Activated effector memory CD4-positive, alpha-beta T cell treated with anti-CD3 and anti-CD28 coated beads, Interleukin-2, amount 50 U/mL, for 16 hours (primary cell): ENCODE measurements around the gene ORC4.
"Not testable (repeated sequence)": the region's sequence is repeated elsewhere in the genome, so short reads cannot be mapped to it uniquely, and the experiment has no call there.

Source experiments
- DNase-seq: peaks from one replicate; pipeline ENCODE4 v3.0.0-alpha.2; 2020

The ORC4 gene

DNA sequence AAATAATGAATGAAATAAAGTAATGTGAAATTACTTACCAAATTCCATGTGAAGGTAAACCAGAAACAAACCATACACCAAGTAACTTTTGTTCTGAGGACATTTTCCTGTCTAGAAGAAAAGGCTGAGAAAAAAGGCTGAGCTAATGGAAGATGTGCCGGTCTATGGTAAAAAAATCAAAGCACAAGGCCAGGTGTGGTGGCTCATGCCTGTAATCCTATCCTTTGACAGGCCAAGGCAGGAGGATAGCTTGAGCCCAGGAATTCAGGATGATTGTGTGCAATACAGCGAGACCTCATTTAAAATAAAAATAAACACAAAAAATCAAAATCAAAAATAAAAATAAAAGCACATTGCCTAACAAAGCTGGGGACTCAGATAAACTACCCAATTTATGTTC lies 6.7 kb downstream of the ORC4 start:
- no peak for DNase-seq

DNA sequence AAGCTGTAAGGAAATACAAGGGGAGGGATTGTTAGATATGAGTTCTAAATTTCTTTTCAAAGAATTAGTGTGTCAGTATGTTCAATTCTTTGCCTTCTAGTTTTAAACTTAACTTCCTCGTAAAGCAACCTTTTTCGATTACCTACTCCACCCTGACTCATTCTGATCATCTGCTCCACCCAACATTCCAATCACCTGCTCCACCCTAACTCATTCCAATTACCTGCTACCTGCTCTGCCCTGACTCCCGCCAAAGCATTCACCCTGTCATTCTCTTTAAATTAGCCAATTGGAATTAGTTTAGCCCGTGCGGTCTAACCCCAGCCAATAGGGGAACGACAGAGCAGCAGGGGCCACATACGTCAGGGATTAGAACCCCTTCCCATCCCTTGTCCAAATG lies 12.1 kb downstream of the ORC4 start:
- not testable (repeated sequence) for DNase-seq

DNA sequence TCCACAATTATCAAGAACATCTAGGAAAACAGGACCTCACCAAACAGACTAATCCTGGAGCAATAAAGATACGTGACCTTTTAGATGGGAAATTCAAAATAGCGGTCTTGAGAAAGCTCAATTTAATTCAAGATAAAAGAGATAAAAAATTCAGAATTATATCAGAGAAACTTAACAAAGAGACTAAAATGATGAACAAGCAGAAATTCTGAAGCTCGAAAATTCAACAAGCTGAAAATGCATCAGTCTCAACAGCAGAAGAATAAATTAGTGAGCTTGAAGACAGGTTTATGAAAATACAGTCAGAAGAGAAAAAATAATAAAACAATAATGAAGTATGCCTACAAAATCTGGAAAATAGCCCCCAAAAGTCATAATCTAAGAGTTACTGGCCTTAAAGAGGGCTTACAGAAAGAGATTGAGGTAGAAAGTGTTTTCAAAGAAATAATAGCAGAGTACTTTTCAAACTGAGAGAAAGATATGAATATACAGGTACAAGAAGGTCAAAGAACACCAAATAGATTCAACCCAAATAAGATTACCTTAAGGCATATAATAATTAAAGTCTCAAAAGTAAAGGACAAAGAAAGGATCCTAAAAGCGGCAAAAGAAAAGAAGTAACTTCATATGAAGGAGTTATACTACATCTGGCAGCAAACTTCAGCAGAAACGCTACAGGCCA lies 13.2 kb downstream of the ORC4 start:
- DNase-seq = no peak

DNA sequence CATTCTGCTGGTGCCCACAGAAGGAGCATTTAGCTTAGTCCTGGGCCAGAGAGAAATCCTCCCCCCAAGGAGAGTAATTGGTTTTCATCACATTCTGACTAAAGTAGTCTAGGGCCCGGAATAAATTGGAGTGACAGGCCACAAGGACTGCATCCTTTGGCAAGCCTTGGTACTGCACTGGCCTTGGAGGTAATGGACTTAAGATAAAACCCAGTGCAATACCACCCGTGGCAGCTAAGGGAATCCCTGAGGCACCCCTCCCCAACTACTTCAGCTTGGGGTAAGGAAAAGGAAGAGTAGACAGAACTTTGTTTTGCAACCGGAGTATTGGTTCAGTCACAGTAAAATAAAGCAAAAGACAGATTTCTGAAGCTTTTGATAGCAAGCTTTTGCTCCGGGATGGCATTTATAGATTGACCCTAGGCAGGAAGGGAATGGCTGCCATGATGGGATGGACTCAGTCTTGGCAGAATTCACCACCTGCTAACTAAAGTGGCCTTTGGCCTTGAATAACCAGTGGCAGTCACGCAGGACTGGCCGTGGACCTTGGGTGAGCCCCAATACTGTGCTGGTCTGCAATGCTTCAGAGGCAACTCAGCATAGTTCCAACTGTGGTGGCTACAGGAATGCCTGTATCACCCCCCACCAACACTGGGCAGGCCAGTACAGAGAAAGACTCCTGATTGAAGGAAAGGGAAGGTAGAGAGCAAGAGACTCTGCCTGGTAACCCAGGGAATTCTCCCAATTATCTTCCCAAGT lies 14.1 kb downstream of the ORC4 start:
- no peak for DNase-seq

DNA sequence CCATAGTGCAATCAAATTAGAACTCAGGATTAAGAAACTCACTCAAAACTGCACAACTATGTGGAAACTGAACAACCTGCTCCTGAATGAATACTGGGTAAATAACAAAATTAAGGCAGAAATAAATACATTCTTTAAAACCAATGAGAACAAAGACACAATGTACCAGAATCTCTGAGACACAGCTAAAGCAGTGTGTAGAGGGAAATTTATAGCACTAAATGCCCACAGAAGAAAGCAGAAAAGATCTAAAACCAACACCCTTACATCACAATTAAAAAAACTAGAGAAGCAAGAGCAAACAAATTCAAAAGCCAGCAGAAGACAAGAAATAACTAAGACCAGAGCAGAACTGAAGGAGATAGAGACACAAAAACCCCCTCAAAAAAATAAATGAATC lies 18.1 kb downstream of the ORC4 start:
- not testable (repeated sequence) for DNase-seq

DNA sequence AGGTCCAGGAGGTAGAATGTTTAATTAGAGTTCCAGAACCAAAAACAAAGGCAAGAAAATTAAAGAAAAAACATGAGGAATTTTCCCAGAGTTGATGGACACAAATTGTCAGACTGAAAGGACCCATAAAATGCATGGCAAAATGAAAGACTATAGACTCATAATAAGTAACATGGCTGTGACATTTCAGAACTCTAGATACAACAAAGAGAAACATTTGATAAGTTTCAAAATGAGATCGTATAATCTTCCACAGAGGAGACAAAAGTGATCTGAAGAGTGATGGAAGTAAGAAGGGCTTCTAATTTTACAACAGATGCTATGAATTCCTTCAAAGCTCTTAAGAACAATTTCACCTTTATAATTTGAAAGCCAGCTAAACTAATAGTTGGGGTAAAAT lies 20.4 kb downstream of the ORC4 start:
- DNase-seq = no peak

DNA sequence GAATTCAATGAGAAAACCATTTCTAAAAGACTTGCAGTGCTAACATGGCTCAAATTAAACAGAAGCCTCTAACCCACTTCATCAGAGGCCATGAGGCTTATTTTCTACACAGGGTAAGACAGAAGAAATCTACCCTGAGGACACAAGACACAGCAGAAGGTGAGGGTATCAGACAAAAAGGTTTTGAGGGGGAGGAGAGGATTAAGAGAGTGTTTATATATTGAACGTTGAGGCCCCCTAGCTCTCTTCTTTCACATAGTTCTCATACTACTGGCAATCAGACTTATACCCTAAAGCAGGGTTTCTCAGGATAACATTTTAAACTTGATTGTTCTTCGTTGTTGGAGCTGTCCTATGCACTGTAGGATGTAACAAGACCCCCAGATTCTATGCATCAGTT lies 21.4 kb downstream of the ORC4 start:
- no peak for DNase-seq

DNA sequence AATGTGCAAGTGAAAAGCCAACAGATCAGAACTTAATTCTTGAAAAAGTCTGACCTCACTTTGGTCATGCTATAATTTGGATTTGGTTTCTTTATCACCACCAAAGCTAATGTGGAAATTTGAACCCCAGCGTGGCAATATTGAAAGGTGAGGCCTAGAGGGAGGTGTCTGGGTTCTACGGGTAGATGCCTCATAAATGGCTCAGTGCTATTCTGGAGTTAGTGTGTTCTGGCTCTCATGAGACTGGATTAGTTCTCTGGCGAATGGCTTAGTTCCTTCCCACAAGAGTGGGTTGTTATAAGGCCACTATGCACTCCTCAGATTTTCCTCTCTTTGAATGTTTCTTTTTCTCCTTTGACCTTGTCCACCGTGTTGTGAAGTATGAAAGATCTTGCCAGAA lies 22.3 kb downstream of the ORC4 start:
- DNase-seq = no peak

DNA sequence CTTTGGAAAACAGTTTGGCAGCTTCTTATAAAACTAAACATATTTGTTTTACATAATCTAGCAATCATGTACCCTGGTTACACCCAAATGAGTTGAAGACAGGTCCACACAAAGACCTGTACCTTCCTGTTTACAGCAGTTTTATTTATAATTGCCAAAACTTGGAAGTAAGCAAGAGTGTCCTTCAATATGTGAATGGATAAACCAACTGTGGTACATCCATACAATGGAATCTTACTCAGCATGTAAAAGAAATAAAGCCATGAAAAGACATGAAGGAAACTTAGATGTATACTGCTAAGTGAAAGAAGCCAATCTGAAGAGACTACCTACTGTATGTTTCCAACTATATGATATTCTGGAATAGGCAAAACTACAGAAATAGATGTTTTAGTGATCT lies 23.7 kb downstream of the ORC4 start:
- DNase-seq = no peak

DNA sequence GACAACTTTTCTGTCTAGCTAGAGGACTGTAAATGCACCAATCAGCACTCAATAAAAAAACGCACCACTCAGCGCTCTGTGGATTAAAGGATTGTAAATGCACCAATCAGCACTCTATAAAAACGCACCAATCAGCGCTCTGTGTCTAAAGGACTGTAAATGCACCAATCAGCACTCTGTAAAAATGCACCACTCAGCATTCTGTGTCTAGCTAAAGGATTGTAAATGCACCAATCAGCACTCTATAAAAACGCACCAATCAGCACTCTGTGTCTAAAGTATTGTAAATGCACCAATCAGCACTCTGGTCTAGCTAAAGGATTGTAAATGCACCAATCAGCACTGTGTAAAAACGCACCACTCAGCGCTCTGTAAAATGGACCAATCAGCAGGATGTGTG lies 25.6 kb downstream of the ORC4 start:
- DNase-seq = not testable (repeated sequence)

DNA sequence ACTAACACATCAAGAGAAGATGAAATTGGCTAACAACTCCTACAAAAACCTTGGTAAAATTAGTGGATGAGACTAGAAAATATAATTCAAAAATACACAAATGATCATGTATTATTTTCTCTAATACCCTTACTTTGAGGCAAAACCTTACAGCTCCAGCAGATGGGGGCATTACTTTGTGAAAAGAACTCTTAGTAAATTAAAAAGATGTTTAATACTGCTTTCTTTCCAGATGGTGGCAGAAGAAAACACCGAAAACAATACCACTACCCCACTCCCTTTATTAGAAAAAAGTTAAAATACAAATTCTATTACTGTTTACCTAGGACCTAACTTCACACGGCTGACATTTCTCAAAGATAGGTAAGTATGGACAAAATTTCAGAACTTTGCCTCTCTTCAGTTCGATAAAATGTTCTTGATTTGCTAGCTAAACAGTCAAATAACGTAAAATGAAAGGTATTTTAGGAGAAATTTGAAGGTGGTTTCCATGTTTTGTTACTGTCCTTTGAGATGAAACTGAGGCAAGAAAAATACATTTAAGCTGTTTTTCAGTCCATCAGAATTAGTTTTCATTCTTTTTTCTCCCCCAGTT lies 30.6 kb downstream of the ORC4 start:
- DNase-seq = no peak

DNA sequence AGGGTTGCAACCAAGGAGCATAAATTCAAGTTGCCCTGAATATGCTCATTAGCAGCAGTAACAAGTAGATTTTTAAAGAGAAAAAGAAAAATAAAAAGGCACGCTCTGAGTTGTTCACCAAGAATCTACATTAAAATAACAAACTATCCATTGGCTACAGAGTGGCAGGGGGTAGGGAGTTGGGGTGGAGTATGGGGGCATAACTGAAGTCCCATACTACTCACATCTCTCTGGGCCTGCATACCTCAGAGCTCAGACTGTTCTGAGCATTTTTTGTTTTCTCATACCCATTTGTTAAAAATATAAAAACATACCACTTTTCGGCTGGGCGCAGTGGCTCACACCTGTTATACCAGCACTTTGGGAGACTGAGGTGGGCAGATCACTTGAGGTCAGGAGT lies 31.4 kb downstream of the ORC4 start:
- no peak for DNase-seq

DNA sequence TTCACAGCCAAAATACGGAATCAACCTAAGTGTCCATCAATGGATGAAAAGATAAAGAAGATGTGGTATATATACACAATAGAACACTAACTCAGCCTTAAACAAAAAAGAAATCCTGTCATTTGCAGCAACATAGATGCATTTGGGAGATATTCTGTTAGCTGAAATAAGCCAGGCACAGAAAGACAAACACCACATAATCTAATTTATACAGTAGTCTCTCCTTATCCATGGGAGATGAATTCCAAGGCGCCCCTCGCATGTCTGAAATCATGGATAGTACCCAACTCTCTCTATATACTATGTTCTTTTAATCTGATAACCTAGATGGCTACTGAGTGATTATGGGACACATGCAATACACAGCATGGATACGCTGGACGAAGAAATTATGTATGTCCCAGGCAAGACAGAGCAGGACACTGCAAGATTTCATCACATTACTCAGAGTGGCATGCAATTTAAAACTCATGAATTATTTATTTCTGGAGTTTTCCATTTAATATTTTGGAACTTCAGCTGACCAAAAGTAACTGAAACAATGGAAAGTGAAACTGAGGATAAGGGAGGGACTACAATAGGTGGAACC lies 39.5 kb downstream of the ORC4 start:
- DNase-seq = no peak

DNA sequence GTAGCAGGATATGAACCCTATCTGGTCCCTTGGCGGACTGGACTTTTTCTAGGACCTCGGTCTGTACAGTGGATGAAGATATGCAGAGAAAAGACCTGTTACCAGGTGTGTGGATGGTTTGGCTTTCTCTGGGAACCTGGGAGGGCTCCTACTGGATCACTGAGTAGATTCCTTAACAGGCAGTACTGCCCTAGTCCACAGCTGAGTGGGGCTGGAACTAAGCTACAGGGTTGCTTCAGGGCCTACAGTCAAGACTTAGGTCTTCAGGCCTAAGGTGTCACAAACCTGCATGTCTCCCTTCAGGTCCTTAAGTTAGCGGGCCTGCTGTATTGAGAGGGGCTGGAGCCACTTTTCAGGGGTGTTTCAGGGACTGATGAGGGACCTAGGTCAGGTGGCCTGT lies 42.9 kb downstream of the ORC4 start:
- DNase-seq = no peak

DNA sequence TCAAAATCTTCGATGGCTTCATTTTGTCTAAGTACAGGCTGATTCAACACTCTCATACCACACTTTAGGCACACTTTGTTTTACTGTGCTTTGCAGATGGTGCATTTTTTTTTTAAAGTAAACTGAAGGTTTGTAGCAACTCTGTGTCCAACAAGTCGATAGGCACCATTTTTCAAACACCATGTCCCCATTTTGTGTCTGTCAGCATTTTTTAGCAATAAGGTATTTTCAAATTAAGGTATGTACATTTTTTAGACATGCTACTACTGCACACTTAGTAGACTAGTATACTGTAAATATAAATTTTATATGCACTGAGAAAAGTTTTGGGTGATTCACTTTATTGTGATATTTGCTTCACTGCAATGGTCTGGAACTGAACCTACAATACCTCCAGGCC lies 44.4 kb downstream of the ORC4 start:
- no peak for DNase-seq

DNA sequence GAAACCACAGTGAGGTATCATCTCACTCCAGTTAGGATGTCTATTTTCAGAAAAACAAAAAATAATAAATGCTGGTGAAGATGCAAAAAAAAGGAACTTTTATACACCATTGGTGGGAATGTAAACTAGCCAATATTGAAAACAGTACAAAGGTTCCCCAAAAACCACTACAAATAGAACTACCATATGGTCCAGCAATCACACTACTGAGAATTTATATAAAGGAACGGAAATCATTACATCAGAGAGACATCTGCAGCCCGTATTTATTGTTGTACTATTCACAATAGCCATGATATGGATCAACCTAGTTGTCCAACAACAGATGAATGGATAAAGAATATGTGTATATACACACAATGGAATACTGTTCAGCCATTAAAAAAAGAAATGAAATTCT lies 52.0 kb downstream of the ORC4 start:
- DNase-seq = no peak

DNA sequence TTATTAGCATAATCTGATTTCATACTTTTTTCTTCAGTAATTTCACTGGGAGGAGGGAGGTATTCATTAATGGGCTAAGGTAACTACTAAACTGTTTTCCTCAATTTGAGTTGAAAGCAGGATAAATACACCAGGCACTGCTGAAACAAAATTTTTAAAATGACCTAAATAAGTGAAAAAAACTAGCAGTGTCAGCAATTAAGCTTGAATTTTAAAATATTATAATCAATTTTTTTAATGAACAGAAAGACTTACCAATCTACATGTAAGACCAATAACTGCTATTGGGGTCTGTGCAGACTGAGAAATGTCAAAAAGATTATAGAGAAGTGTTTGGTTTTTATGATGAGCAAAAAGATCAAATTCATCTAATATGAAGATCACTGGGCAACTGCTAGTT lies 68.4 kb downstream of the ORC4 start:
- no peak for DNase-seq

DNA sequence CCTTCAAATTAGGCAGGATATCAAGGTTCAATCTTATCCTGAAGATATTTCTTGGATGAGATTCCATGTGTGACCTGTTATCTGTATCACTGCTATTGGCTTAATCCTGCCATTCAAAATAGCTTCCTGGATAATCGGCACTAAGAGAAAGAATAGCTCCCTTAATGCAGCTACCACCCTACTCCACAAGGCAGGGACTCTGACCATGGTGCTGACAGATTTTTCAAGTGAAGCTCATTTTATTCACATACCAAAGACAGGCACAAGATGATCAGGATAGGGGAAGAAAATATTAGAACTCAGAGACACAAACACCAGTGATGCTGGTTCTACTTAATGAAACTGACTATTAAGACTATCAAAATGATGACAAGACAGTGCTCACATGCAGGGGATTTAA lies 74.9 kb downstream of the ORC4 start:
- no peak for DNase-seq

DNA sequence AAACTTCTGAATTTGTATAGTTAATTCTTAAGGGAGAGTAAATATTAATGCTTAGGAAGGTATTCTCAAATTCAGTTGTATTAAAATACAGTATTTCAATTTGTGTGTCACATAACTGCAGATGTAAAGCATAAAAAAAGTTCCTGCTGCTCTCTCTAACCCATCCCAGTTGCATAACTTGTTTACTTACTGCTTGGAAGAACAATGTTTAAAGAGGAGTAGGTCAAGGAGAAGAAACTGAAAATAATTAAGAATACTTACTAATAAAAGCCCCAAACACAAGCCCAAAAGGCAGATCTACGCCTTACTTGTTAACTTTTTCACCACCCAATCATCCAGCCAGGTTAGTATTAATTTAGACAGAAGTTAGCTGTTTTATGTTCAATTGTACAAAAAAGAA lies 81.2 kb downstream of the ORC4 start:
- DNase-seq = no peak

DNA sequence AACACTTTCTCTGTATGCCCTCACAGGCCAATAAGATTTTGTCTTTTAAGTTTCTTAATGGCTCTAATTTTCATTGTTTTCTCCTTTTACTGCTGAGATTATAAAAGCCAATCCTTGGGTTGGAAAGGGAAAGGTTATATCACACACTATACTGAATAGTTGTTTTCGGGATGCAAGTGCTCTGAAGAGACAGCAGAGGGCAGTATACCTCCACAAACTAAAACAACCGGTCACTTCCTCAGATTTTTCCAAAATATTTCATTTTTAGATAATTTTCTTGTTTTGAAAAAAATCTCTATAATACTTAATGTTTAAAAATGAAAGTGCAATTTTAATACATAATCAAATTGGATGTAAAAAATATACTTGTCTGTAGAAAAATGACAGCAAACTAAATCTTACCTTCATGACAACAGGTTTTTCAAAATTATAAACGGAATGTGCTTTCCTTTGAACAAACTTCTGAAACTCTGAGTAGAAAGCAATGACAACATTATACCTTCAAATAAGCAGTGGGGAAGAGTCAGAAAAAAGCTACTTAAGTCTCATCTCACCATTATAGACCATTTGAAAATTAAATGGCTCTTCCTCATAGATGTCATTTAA lies 82.7 kb downstream of the ORC4 start:
- no peak for DNase-seq

DNA sequence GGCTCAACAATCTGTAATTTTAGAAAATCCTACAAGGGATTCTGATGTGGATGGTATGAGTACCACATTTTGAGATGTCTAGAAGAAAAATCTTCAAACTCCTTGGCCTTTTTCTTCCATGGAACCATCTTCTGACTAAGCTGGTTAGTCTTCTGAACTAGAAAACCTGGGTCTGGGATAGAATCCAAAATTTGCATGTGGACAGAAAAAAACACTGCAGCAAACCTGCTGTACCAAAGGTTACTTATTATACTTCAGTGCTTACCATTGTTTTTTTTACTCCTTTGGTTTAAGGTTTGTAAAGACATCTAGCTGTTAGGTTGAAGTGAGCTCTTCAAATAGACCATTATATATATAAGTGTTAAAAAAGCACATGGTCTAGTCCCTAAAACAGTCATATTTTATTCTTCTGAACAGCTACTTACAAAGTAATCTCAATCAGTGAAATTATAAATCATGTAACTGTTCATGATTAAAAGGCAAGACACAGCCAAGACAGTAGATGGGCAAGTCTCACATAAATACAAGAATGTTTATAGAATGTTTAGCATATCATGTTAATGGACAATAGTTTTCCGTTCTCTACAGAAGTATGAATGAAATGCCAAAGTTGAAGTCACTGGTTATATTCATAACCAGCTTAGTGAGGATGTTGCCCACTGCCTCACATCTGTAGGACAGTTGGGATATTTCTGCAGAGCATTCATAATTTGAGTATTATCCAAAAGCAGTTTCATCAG lies 85.5 kb downstream of the ORC4 start:
- no peak for DNase-seq

DNA sequence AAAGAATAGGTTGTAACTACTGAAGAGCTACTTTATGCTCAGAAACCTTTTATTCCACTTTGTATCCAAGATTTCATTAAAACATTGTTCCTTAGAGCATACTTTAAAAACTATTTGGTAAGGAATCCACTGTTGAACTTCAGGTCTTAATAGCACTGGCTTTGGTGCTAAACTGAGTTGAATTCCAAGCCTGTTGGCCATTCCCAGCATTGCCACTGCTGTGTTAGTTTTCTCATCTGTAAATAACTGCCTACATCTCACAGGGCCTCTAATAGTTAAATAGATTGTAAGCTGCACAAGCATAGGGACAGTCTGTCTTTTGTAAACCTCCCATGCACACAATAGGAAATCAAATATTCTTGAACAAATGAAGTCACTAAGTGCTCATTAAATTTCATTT lies 86.6 kb downstream of the ORC4 start:
- no peak for DNase-seq

DNA sequence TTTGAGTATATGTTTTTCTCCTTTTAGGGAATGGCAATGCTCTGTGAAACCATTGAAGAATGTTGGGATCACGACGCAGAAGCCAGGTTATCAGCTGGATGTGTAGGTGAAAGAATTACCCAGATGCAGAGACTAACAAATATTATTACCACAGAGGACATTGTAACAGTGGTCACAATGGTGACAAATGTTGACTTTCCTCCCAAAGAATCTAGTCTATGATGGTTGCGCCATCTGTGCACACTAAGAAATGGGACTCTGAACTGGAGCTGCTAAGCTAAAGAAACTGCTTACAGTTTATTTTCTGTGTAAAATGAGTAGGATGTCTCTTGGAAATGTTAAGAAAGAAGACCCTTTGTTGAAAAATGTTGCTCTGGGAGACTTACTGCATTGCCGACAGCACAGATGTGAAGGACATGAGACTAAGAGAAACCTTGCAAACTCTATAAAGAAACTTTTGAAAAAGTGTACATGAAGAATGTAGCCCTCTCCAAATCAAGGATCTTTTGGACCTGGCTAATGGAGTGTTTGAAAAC lies 93.4 kb downstream of the ORC4 start:
- DNase-seq = no peak
